OCI-LY1 (cell line): ENCODE measurements around the gene KCNH3.
"Not testable (repeated sequence)": the region's sequence is repeated elsewhere in the genome, so short reads cannot be mapped to it uniquely, and the experiment has no call there.

Experiments used
- H2AFZ ChIP-seq: fragments of 200-600 bp; sonication (generic), shearing (Covaris generic); 2 replicates; pipeline ENCODE4 v1.6.0; 2014; ENCODE audit warnings: antibody characterized with exemption, mild to moderate bottlenecking, low read length
- H3F3A ChIP-seq: fragments of 200-600 bp; sonication (generic), shearing (Covaris generic); 2 replicates; pipeline ENCODE4 v1.6.0; 2014; ENCODE audit warnings: mild to moderate bottlenecking, antibody characterized with exemption, low read length, moderate library complexity; ENCODE audit not compliant: insufficient read depth
- H3K27ac ChIP-seq: fragments of 200-600 bp; sonication (generic); 2 replicates; pipeline ENCODE4 v1.5.1; 2014; ENCODE audit warnings: low read length, mixed run types, mild to moderate bottlenecking, low read depth; ENCODE audit not compliant: poor library complexity, severe bottlenecking
- H3K27me3 ChIP-seq: fragments of 200-600 bp; sonication (generic); 2 replicates; pipeline ENCODE4 v1.6.0; 2014; ENCODE audit warnings: antibody characterized with exemption, mild to moderate bottlenecking, low read length, moderate library complexity; ENCODE audit not compliant: insufficient read depth
- H3K36me3 ChIP-seq: fragments of 200-600 bp; sonication (generic); 2 replicates; pipeline ENCODE4 v1.6.1; 2014; ENCODE audit warnings: mild to moderate bottlenecking, antibody characterized with exemption, low read length, moderate library complexity, mixed read lengths; ENCODE audit not compliant: insufficient read depth
- H3K4me1 ChIP-seq: fragments of 200-600 bp; sonication (generic); 2 replicates; pipeline ENCODE4 v1.5.1; 2014; ENCODE audit warnings: mild to moderate bottlenecking, low read length, moderate library complexity; ENCODE audit not compliant: insufficient read depth, severe bottlenecking
- H3K4me2 ChIP-seq: fragments of 200-600 bp; sonication (generic), shearing (Covaris generic); 2 replicates; pipeline ENCODE4 v1.6.1; 2014; ENCODE audit warnings: low read length
- H3K4me3 ChIP-seq: fragments of 200-600 bp; sonication (generic); 2 replicates; pipeline ENCODE4 v1.5.1; 2014; ENCODE audit warnings: low read length, low read depth, mild to moderate bottlenecking, mixed read lengths; ENCODE audit not compliant: poor library complexity, severe bottlenecking
- H3K79me2 ChIP-seq: fragments of 200-600 bp; shearing (Covaris generic); 2 replicates; pipeline ENCODE4 v1.6.1; 2016; ENCODE audit warnings: mixed run types, low read length, mixed read lengths; ENCODE audit not compliant: insufficient read depth
- H3K9ac ChIP-seq: fragments of 200-600 bp; sonication (generic), shearing (Covaris generic); 2 replicates; pipeline ENCODE4 v1.6.1; 2014; ENCODE audit warnings: mild to moderate bottlenecking, low read length, mixed read lengths
- H3K9me2 ChIP-seq: fragments of 200-600 bp; sonication (generic), shearing (Covaris generic); 2 replicates; pipeline ENCODE4 v1.6.1; 2014; ENCODE audit warnings: low read depth, mild to moderate bottlenecking, low read length, mixed read lengths
- H3K9me3 ChIP-seq: fragments of 200-600 bp; shearing (Covaris generic); 2 replicates; pipeline ENCODE4 v1.6.1; 2014; ENCODE audit warnings: low read length, mixed read lengths
- H4K20me1 ChIP-seq: fragments of 200-600 bp; sonication (generic), shearing (Covaris generic); 2 replicates; pipeline ENCODE4 v1.6.0; 2016; ENCODE audit warnings: mild to moderate bottlenecking, low read length; ENCODE audit not compliant: insufficient read depth
- EZH2 ChIP-seq: fragments of 200-600 bp; sonication (generic), shearing (Covaris generic); IDR thresholded peaks from 2 replicates; pipeline ENCODE4 v1.8.0; 2017; ENCODE audit warnings: borderline replicate concordance, mixed run types, mild to moderate bottlenecking, antibody characterized with exemption, low read length, moderate library complexity, mixed read lengths
- TF ChIP-seq, protein P1 (sequence below): fragments of 200-600 bp; sonication (generic), shearing (Covaris generic); IDR thresholded peaks from 2 replicates; pipeline ENCODE4 v1.5.1; 2017; ENCODE audit warnings: mild to moderate bottlenecking, antibody characterized with exemption, low read length, moderate library complexity, mixed read lengths

KCNH3 gene

DNA sequence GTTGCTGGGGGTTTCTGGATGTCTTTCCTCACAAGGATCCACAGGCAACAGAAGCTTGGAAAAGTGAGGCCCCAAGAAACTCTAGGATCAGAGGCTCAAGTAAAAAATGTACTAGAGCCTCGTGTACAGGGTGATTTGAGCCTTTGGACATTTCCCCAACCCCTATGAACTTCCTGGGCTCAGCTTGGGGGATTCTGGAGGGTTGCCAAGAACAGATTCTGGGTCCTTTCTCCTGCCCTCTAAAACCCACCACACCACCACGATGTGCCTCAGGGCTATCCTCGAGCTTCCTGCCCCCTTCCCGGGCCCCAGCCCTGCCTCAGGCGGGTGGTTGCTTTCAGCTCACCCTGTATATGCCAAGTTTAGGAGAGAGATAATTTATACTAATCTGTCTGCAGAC is 66.0 kb downstream of the KCNH3 start:
- no peaks in the 10 kb centered on the region for H3K9me3 ChIP-seq
- H3K4me1 ChIP-seq, result no peaks in the 10 kb centered on the region
- no peak overlapping the region for H3K27ac ChIP-seq
- no peak overlapping the region for H3K4me2 ChIP-seq
- H2AFZ ChIP-seq, result no peak overlapping the region
- H3K27me3 ChIP-seq, result no peaks in the 10 kb centered on the region
- H4K20me1 ChIP-seq, result no peaks in the 10 kb centered on the region
- H3K36me3 ChIP-seq, result no peaks in the 10 kb centered on the region
- no peaks in the 10 kb centered on the region for H3K79me2 ChIP-seq
- no peaks in the 10 kb centered on the region for H3F3A ChIP-seq
- no peak for TF ChIP-seq EZH2
- TF ChIP-seq, protein P1, sequence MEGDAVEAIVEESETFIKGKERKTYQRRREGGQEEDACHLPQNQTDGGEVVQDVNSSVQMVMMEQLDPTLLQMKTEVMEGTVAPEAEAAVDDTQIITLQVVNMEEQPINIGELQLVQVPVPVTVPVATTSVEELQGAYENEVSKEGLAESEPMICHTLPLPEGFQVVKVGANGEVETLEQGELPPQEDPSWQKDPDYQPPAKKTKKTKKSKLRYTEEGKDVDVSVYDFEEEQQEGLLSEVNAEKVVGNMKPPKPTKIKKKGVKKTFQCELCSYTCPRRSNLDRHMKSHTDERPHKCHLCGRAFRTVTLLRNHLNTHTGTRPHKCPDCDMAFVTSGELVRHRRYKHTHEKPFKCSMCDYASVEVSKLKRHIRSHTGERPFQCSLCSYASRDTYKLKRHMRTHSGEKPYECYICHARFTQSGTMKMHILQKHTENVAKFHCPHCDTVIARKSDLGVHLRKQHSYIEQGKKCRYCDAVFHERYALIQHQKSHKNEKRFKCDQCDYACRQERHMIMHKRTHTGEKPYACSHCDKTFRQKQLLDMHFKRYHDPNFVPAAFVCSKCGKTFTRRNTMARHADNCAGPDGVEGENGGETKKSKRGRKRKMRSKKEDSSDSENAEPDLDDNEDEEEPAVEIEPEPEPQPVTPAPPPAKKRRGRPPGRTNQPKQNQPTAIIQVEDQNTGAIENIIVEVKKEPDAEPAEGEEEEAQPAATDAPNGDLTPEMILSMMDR, result no peak
- no peak overlapping the region for H3K4me3 ChIP-seq
- H3K9me2 ChIP-seq, result no peaks in the 10 kb centered on the region
- no peak overlapping the region for H3K9ac ChIP-seq

DNA sequence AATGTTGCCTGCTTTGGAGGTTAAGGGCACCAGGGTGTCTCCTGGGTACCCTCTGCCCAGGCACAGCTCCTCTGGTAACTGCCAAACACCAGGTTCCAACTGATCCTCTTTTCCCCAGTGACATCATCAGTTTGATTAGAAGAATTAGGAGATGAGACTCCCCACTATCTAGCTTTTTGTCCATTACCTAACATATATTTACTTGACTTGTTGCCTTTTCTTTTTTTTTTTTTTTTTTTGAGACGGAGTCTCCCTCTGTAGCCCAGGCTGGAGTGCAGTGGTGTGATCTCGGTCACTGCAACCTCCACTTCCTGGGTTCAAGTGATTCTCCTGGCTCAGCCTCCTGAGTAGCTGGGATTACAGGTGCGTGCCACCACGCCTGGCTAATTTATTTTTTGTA is 66.7 kb downstream of the KCNH3 start, which contains the start of gene FAM186B:
TSS of gene FAM186B (minus strand) at position 101 of the 400 bp plus-strand sequence. CDS start 162 bp downstream, outside the sequence.
- not testable (repeated sequence) for H3K4me1 ChIP-seq, H3K9me3 ChIP-seq, H3K27me3 ChIP-seq, H3K79me2 ChIP-seq, H3K9me2 ChIP-seq, H2AFZ ChIP-seq, H3K4me2 ChIP-seq, H3K9ac ChIP-seq, H3K36me3 ChIP-seq, H3K4me3 ChIP-seq, H3F3A ChIP-seq, H4K20me1 ChIP-seq, H3K27ac ChIP-seq
